HUES48 (cell line): ENCODE data around the gene COG5.

ENCODE experiments used
- H3K27ac ChIP-seq: one replicate; pipeline ENCODE4 v1.7.0; 2013; ENCODE audit warnings: low read depth, low read length, inconsistent platforms
- H3K27me3 ChIP-seq: 2 replicates; pipeline ENCODE4 v1.6.1; 2013; ENCODE audit warnings: mild to moderate bottlenecking, low read length; ENCODE audit not compliant: control insufficient read depth, insufficient read depth
- H3K36me3 ChIP-seq: 2 replicates; pipeline ENCODE4 v1.6.1; 2013; ENCODE audit warnings: low read length; ENCODE audit not compliant: control insufficient read depth, insufficient read depth
- H3K4me1 ChIP-seq: 2 replicates; pipeline ENCODE4 v1.6.1; 2013; ENCODE audit warnings: mild to moderate bottlenecking, low read length; ENCODE audit not compliant: control insufficient read depth, insufficient read depth
- H3K4me3 ChIP-seq: 2 replicates; pipeline ENCODE4 v1.5.1; 2013; ENCODE audit warnings: mild to moderate bottlenecking, low read depth, low read length
- H3K9ac ChIP-seq: 2 replicates; pipeline ENCODE4 v1.6.1; 2013; ENCODE audit warnings: mild to moderate bottlenecking, low read depth, low read length, moderate library complexity
- H3K9me3 ChIP-seq: 2 replicates; pipeline ENCODE4 v1.6.1; 2013; ENCODE audit warnings: low read length; ENCODE audit not compliant: control insufficient read depth, insufficient read depth

Gene COG5

GRCh38 chr7:107313355-107313754 is 250.4 kb downstream of the COG5 start:
- no peaks in the 10 kb centered on the region for H3K36me3 ChIP-seq
- H3K27ac ChIP-seq, result no peak overlapping the region
- no peaks in the 10 kb centered on the region for H3K9me3 ChIP-seq
- H3K9ac ChIP-seq, result no peak overlapping the region
- no peaks in the 10 kb centered on the region for H3K27me3 ChIP-seq
- H3K4me1 ChIP-seq, result no peaks in the 10 kb centered on the region
- no peak overlapping the region for H3K4me3 ChIP-seq

DNA sequence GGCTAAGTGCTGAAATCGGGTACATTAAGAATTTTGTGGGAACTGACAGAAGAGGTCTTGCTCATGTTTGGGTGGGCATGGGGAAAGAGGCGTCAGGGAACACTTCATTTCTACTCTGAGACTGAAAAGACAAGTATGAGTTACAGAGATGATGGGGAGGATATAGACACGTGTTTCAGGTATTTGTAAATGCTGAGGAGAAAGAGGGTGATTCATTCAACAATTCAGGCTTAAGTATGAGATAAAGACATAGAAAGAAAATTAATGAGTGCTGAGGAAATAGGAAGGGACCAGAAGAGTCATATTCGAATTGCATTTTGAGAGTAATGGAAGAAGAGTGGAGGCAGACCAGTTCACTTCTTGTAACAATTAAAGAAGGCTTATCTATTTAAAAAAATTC is 251.3 kb downstream of the COG5 start:
- no peaks in the 10 kb centered on the region for H3K27me3 ChIP-seq

DNA sequence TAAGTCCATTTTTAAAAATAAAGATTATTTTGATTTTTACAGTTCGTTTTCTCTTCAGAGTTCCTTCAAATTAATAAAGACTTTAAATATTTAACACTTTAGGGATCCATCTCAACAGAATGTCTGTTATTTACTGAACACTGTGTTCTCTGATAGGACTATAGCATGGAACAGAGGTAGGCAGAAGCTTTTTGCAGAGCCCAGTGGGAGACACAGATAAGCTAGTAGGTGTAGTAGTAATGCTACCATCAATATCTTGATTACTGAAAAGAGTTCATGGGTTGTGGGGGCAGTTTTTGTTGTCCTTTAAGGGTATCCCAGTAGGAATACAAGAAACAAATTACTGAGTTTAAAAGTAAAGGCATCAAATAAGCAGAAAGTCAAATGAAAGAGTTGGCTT is 254.4 kb downstream of the COG5 start:
- Histone ChIP-seq H3K9me3 (no peaks in the 10 kb centered on the region), H3K9ac (no peak overlapping the region), H3K4me3 (no peak overlapping the region), H3K27me3 (no peaks in the 10 kb centered on the region), H3K4me1 (no peaks in the 10 kb centered on the region), H3K27ac (no peak overlapping the region), H3K36me3 (no peaks in the 10 kb centered on the region)

More for the DNA sequence above, 251.3 kb downstream of the COG5 start:
- Histone ChIP-seq H3K9ac (no peak overlapping the region), H3K4me1 (no peaks in the 10 kb centered on the region), H3K9me3 (no peaks in the 10 kb centered on the region), H3K36me3 (no peaks in the 10 kb centered on the region), H3K27ac (no peak overlapping the region), H3K4me3 (no peak overlapping the region)

DNA sequence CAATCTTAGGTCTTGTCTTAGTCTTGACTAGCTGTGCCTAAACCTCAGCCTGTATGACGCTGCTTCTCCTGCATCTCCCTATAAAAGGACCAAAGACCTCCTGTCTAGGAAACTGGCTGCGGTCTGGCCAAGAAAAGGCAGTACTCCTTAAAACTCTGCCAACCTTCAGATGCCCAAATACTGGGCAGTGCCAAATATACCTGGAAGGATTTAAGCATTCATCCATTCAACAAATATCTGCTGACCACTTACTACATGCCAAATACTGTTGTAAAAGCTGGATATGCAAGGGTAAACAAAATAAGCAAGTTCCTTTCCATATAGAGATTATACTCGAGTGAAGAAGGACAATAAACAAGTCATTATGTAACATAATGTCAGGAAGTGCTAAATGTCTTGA is 259.1 kb downstream of the COG5 start:
- Histone ChIP-seq H3K36me3 (no peaks in the 10 kb centered on the region), H3K4me1 (no peaks in the 10 kb centered on the region), H3K9me3 (no peaks in the 10 kb centered on the region), H3K27me3 (no peaks in the 10 kb centered on the region), H3K4me3 (no peak overlapping the region), H3K9ac (no peak overlapping the region), H3K27ac (no peak overlapping the region)

GRCh38 chr7:107304063-107304462 is 259.7 kb downstream of the COG5 start:
- Histone ChIP-seq H3K27me3 (no peaks in the 10 kb centered on the region), H3K36me3 (no peaks in the 10 kb centered on the region), H3K27ac (no peak overlapping the region), H3K4me1 (peaks cover 2% of the 10 kb centered on the region; the same call in 1 of the 2 replicates), H3K4me3 (no peak overlapping the region), H3K9me3 (no peaks in the 10 kb centered on the region), H3K9ac (no peak overlapping the region)

DNA sequence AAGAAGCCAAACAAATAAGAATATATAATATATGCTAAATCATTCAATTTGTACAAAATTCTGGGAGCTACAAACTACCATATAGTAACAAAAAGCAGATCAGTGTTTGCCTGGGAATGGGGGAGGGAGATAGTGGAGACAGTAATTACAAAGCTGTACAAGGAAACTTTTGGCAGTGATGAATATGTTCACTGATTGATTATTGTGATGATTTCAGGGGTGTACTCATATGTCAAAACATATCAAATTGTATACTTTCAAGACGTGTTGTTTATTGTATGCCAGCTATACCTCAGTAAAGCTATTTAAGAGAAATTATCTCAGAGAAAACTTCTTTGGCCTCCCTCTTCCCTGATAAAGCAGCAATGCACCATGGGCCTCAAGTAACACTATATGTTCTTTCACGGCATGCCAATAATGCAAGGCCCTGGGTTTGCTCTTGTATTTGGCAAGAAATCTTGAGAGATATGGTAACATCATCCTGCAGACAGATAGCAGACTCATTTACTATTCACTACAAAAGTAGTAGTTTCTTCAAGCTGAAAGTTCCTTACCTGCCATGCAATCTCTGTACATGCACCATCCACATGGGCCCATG is 261.4 kb downstream of the COG5 start:
- no peak overlapping the region for H3K9ac ChIP-seq
- no peaks in the 10 kb centered on the region for H3K36me3 ChIP-seq
- H3K4me1 ChIP-seq, result peaks cover 7% of the 10 kb centered on the region; the same call in 1 of the 2 replicates
- no peaks in the 10 kb centered on the region for H3K27me3 ChIP-seq
- no peak overlapping the region for H3K4me3 ChIP-seq
- H3K27ac ChIP-seq, result no peak overlapping the region
- no peaks in the 10 kb centered on the region for H3K9me3 ChIP-seq

GRCh38 chr7:107294182-107294581 is 269.5 kb downstream of the COG5 start:
- H3K9me3 ChIP-seq, result no peaks in the 10 kb centered on the region
- H3K4me1 ChIP-seq, result peaks cover 6% of the 10 kb centered on the region; the same call in 1 of the 2 replicates
- H3K27ac ChIP-seq, result no peak overlapping the region
- no peak overlapping the region for H3K9ac ChIP-seq
- no peaks in the 10 kb centered on the region for H3K36me3 ChIP-seq
- no peak overlapping the region for H3K4me3 ChIP-seq
- no peaks in the 10 kb centered on the region for H3K27me3 ChIP-seq

DNA sequence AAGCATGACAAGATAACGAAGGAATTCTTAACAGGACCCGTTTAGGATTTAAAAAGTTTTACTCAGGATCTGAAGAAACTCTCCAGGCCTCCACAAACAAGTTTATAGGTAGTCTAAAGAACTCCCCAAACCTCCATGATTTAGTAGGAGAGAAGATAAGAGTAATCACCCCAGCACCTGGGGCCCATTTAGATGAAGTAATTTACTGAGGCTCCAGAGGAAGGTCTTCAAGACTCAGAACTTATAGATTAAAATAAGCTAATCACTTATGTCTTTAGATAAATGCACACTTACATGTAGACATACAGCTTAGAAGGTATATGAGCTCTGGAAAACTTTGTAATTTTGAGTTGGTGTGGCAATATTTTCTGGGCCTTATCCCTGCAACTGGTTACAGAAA is 271.1 kb downstream of the COG5 start:
- Histone ChIP-seq H3K4me1 (no peaks in the 10 kb centered on the region), H3K36me3 (no peaks in the 10 kb centered on the region), H3K27ac (no peak overlapping the region), H3K9me3 (no peaks in the 10 kb centered on the region), H3K9ac (no peak overlapping the region), H3K4me3 (no peak overlapping the region), H3K27me3 (no peaks in the 10 kb centered on the region)

DNA sequence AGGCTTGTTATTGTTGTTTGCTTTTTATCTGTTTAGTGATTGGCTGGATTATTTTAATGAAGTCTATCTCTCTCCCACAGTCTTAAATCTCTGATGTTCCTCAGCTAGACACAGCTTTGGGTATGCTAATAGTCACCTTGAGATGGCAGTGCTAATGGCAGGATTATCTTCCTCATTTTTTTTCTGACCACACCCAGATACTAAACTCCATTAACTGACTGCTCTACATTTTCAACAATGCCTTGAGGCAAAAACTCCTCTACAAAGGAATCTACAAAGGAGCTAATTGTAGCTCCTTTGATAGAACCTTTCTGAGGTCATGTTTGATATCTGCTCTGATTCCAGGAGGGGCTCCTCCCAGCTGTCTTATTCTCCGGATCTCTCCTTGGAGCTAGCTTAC is 272.3 kb downstream of the COG5 start:
- H3K9ac ChIP-seq, result no peak overlapping the region
- H3K4me3 ChIP-seq, result no peak overlapping the region
- H3K36me3 ChIP-seq, result no peaks in the 10 kb centered on the region
- no peak overlapping the region for H3K27ac ChIP-seq
- H3K4me1 ChIP-seq, result no peaks in the 10 kb centered on the region
- H3K9me3 ChIP-seq, result no peaks in the 10 kb centered on the region
- H3K27me3 ChIP-seq, result no peaks in the 10 kb centered on the region

- H3K9ac ChIP-seq, result no peak overlapping the region
- no peaks in the 10 kb centered on the region for H3K36me3 ChIP-seq
- no peak overlapping the region for H3K27ac ChIP-seq
- no peaks in the 10 kb centered on the region for H3K27me3 ChIP-seq
- peaks cover 6% of the 10 kb centered on the region; the same call in 1 of the 2 replicates for H3K4me1 ChIP-seq
- H3K4me3 ChIP-seq, result no peak overlapping the region
- H3K9me3 ChIP-seq, result no peaks in the 10 kb centered on the region
Measured at GRCh38 chr7:107286751-107287621, 276.7 kb downstream of the COG5 start.

DNA sequence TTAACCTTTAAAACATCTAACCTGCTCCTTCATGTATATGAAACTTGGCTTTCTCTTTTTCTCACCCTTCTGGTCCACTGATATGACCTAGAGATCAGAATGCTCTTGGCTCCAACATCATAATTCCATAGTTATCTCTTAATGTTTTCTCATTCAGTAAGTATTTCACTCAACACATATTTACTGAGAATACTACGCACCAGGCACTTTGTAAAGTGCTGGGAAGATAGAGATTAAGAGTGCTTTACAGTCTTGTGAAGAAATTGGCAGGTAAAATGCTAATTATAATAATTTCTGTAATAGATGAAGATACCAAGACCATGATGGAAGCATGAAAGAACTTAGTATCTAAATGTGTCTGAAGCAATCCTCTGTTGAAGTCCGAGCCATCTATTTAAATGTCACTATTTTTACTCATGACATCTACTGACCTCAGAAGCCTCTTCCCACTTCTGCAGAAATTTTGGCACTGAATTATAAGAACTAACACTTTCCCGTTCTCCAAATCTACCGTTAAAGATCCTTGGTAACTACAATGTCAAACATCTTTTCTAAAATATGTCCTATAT is 278.7 kb downstream of the COG5 start:
- H3K9ac ChIP-seq, result no peak overlapping the region
- H3K27ac ChIP-seq, result no peak overlapping the region
- no peaks in the 10 kb centered on the region for H3K9me3 ChIP-seq
- H3K36me3 ChIP-seq, result no peaks in the 10 kb centered on the region
- no peak overlapping the region for H3K4me3 ChIP-seq
- H3K27me3 ChIP-seq, result no peaks in the 10 kb centered on the region
- peaks cover 6% of the 10 kb centered on the region; the same call in 1 of the 2 replicates for H3K4me1 ChIP-seq
